Adrenal gland (tissue), 12 donors: Measurements from ENCODE around the gene STK31. TPM values are rescaled to one million over a fixed set of nuclear protein-coding genes. Genes with fewer than 3 reads are reported as not detected.
"Not testable (repeated sequence)": the region's sequence is repeated elsewhere in the genome, so short reads cannot be mapped to it uniquely, and the experiment has no call there.

Experiments
- DNase-seq, 7 donors: peaks; one replicate each; pipeline ENCODE4 v3.0.0-alpha.2; 2019 to 2020
- H3K27ac ChIP-seq, 5 donors: fragments of 200-600 bp; sonication (generic) in 4 of 5; 1 replicate in 3 of 5; 2 replicates in 2 of 5; pipeline versions ENCODE4 v1.5.1 to v1.8.0; 2016 to 2020; ENCODE audit warnings: mild to moderate bottlenecking in 1 of 5
- H3K27me3 ChIP-seq: fragments of 200-600 bp; 2 replicates; pipeline ENCODE4 v1.8.0; 2021
- H3K36me3 ChIP-seq, 2 donors: fragments of 200-600 bp; replicated peaks in 1 of 2; 1 replicate in 1 of 2; 2 replicates in 1 of 2; pipeline versions ENCODE4 v1.5.1 to v1.8.0; 2018 to 2022
- H3K4me1 ChIP-seq, 2 donors: fragments of 200-600 bp; replicated peaks in 1 of 2; 1 replicate in 1 of 2; 2 replicates in 1 of 2; pipeline versions ENCODE4 v1.5.1 to v1.8.0; 2018 to 2021
- H3K4me3 ChIP-seq, 4 donors: fragments of 200-600 bp; sonication (generic) in 3 of 4; one replicate each; pipeline ENCODE4 v1.5.1; 2016 to 2018
- H3K9me3 ChIP-seq, 3 donors: fragments of 200-600 bp; sonication (generic) in 1 of 3; replicated peaks in 1 of 3; 1 replicate in 2 of 3; 2 replicates in 1 of 3; pipeline versions ENCODE4 v1.5.1 to v1.8.0; 2016 to 2021
- POLR2A ChIP-seq, 2 donors: fragments of 450-650 bp; IDR thresholded peaks; one replicate each; pipeline ENCODE4 v1.6.1; 2017; ENCODE audit warnings: antibody characterized with exemption in 2 of 2, mild to moderate bottlenecking in 2 of 2, moderate library complexity in 1 of 2
- WGBS, 4 donors: extraction: QIAGEN DNeasy Blood & Tissue Kit in 2 of 4; methylation state at CpG; one replicate each; pipeline versions ENCODE4 v1.1.5 to v1.1.7; 2013 to 2017; 5-methylcytosine and 5-hydroxymethylcytosine counted together
- intact Hi-C, 2 donors: fragments of 100-400 bp; cut with DNase I; formaldehyde crosslinking; loops; one replicate each; pipeline versions ENCODE4 v1.14.1 to v1.15.0; 2022 to 2023
- polyA plus RNA-seq, 3 donors: library from polyadenylated mRNA; stranded (reverse); fragments of 200-250 nt in 2 of 3; fragments of 350-450 nt in 1 of 3; fragmentation: Illumina TruSeq in 1 of 3; extraction: RNeasy Lipid Tissue Mini Kit (QIAGEN cat#74804) in 1 of 3; gene quantifications; one replicate each; pipeline ENCODE4 v1.2.3, GENCODE V29; 2013 to 2014
- total RNA-seq, 9 donors: library from RNA; depleted of rRNA in 4 of 9; stranded (reverse); fragments of >200 nt in 4 of 9; fragments of 120-200 nt in 1 of 9; fragmentation: NEBNext Ultra II Directional in 1 of 9; extraction: Animal tissue kit (Norgen Biotek cat#: 25700) in 1 of 9; gene quantifications; one replicate each; pipeline versions ENCODE4 v1.1.0 to v1.2.4, GENCODE V29; 2013 to 2023
- TF ChIP-seq, protein P1 (sequence below), 6 experiments: fragments of 450-650 bp in 4 of 6; fragments of 200-600 bp in 2 of 6; sonication (generic) in 1 of 6; IDR thresholded peaks; 1 replicate in 5 of 6; 2 replicates in 1 of 6; pipeline versions ENCODE4 v1.5.1 to v1.8.0; 2016 to 2021; ENCODE audit warnings: antibody characterized with exemption in 6 of 6, mild to moderate bottlenecking in 2 of 6, moderate library complexity in 1 of 6
- donor health status: healthy with polysubstance abuse.
- donor health status: Bipolar disorder and iron deficiency.
- donor health status: DM: yes; HTN: yes; CAD: no.
- donor health status: DM: no; HTN: no; CAD: no.
- donor health status: DM: no; HTN: no; CAD: no.
- donor health status: DM: yes; HTN: yes; CAD: no.

The STK31 gene
- total and polyA plus RNA-seq, 12 donors = 0.22 to 0.78 (median 0.39) TPM; not detected in 4

DNA sequence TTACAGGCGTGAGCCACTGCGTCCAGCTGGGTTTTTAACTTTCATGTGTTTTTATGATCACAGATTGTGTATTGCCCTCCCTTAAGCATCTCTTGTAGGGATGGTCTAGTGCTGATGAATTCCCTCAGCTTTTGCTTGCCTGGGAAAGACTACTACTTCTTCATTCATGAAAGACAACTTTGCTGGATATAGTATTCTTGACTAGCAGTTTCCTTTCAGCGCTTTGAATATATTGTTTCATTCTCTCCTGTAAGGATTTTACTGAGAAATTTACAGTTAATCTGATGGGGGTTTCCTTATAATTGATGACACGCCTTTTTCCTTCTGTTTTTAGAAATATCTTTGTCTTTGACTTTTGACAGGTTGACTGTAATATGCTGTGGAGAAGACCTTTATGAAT is 33.2 kb downstream of the STK31 start:
- no peak for TF ChIP-seq POLR2A (IDR thresholded peaks at IDR 0.05)
- TF ChIP-seq, protein P1, sequence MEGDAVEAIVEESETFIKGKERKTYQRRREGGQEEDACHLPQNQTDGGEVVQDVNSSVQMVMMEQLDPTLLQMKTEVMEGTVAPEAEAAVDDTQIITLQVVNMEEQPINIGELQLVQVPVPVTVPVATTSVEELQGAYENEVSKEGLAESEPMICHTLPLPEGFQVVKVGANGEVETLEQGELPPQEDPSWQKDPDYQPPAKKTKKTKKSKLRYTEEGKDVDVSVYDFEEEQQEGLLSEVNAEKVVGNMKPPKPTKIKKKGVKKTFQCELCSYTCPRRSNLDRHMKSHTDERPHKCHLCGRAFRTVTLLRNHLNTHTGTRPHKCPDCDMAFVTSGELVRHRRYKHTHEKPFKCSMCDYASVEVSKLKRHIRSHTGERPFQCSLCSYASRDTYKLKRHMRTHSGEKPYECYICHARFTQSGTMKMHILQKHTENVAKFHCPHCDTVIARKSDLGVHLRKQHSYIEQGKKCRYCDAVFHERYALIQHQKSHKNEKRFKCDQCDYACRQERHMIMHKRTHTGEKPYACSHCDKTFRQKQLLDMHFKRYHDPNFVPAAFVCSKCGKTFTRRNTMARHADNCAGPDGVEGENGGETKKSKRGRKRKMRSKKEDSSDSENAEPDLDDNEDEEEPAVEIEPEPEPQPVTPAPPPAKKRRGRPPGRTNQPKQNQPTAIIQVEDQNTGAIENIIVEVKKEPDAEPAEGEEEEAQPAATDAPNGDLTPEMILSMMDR (IDR thresholded peaks at IDR 0.05) = no peak
- WGBS, 4 donors = 87 to 91% (median 89%) methylated on average over 4 of the region's 4 CpGs
- peaks cover 0 to 10% (median 0%) of the 10 kb centered on the region in 3 donors for H3K9me3 ChIP-seq
- H3K27me3 ChIP-seq = no peaks in the 10 kb centered on the region
- no peak overlapping the region for H3K27ac ChIP-seq
- H3K4me3 ChIP-seq = no peak overlapping the region
- intact Hi-C loops = no loop called here
- no peaks in the 10 kb centered on the region for H3K36me3 ChIP-seq
- no peak for DNase-seq
- H3K4me1 ChIP-seq = no peaks in the 10 kb centered on the region

DNA sequence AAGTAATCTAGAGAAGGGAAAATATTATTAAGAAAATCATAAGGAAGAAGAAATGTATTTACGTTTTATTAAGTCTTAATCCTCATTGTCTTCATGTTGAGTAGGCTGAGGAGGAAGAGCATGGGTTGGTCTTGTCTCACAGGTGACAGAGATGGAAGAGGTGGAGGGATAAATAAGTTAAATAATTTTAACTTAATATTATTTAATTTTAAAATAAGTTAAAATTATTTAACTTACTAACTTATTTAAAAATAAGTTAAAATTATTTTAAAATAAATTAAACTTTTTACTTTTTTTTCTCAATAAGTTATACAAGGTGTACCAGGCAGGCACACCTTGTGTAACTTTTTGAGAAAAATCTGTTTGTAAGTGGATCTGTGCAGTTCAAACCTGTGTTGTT is 36.6 kb downstream of the STK31 start:
- Histone ChIP-seq H3K4me1 (no peaks in the 10 kb centered on the region), H3K27ac (no peak overlapping the region), H3K9me3 (peaks cover 0 to 10% (median 0%) of the 10 kb centered on the region in 3 donors), H3K36me3 (no peaks in the 10 kb centered on the region), H3K27me3 (no peaks in the 10 kb centered on the region), H3K4me3 (no peak overlapping the region)
- intact Hi-C loops = no loop called here
- WGBS, 4 donors = 53 to 72% (median 59%) methylated on average over 1 of the region's 1 CpG
- no peak for DNase-seq
- no peak for TF ChIP-seq POLR2A (IDR thresholded peaks at IDR 0.05)
- TF ChIP-seq, protein P1 (IDR thresholded peaks at IDR 0.05) = no peak

DNA sequence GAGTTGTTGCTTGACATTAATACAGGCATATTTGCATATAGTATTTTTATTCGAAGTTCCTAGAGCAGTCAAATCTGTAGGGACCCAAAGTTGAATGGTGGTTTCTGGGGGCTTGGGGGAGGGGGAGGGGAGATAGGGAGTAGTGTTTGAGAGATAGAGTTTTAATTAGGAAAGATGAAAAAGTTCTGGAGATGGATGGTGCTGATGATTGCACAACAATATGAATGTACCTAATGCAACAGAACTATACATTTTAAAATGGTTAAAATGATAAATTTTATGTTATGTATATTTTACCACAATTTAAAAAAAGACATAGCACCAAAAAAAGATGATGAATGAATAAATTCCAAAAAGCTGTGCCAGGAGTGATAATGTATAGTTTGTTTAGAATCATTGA is 41.8 kb downstream of the STK31 start:
- H3K4me3 ChIP-seq = no peak overlapping the region
- H3K9me3 ChIP-seq = no peaks in the 10 kb centered on the region
- no peaks in the 10 kb centered on the region for H3K36me3 ChIP-seq
- 67 to 82% (median 69%) methylated on average over 1 of the region's 1 CpG for WGBS, 4 donors
- H3K27ac ChIP-seq = no peak overlapping the region
- no peak for DNase-seq
- intact Hi-C loops = no loop called here
- no peaks in the 10 kb centered on the region for H3K4me1 ChIP-seq
- TF ChIP-seq, protein P1 (IDR thresholded peaks at IDR 0.05) = no peak
- no peak for TF ChIP-seq POLR2A (IDR thresholded peaks at IDR 0.05)
- H3K27me3 ChIP-seq = no peaks in the 10 kb centered on the region

DNA sequence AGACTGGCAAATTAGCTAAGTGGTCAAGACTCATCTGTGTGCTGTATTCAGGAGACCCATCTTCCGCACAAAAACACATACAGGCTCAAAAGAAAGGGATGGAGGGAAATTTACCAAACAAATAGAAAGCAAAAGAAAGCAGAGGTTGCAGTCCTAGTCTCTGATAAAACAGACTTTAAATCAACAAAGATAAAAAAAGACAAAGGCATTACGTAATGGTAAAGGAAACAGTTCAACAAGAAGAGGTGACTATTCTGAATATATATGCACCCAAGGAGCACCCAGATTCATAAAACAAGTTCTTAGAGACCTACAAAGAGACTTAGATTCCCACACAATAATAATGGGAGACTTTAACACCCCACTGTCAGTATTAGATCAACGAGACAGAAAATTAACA is 48.8 kb downstream of the STK31 start:
- H3K4me3 ChIP-seq, H3K27me3 ChIP-seq, H3K36me3 ChIP-seq, intact Hi-C loops, H3K27ac ChIP-seq, H3K9me3 ChIP-seq, DNase-seq, H3K4me1 ChIP-seq: not testable (repeated sequence)
- 77 to 87% (median 81%) methylated on average over 3 of the region's 3 CpGs for WGBS, 4 donors

DNA sequence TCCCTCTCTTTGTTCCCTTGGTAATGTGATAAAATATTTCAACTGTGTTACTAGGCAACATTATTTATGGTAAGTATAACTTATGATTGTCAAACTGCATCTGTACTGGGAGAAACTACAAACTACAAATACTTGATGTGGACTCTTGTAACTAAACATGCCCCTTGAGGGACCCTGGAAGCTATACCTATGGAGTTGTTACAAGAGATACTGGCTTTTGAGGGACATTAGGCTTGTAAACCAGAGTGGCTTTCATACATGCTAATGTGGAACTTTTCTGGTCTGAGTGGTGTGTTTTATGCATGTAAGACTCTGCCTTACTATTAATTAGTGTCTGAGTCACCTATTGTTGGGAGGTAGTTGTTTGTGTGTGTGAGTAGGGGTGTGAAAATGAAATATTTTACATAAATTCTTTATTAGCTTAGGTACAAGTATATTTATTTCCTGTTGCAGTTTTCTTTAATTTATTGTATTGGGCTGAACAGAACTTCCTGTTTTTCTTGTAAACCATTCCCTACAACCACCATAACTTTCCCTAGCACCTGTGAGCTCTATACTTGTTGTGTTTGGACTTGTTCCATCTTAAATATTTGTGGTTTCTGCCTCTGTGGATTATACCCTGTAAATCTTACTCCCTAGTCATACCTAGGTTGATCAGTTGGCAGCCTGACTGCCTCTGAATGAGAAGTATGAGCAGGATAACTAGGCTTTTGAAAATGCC is 49.8 kb downstream of the STK31 start:
- Histone ChIP-seq H3K27me3 (no peaks in the 10 kb centered on the region), H3K27ac (no peak overlapping the region), H3K4me1 (no peaks in the 10 kb centered on the region), H3K4me3 (no peak overlapping the region), H3K9me3 (no peaks in the 10 kb centered on the region), H3K36me3 (no peaks in the 10 kb centered on the region)
- DNase-seq = no peak
- TF ChIP-seq, protein P1 (IDR thresholded peaks at IDR 0.05) = no peak
- TF ChIP-seq POLR2A (IDR thresholded peaks at IDR 0.05) = no peak
- intact Hi-C loops = no loop called here
